HG03571 (cell line): Measurements from ENCODE around the gene VCP.

Experiments used
- ATAC-seq: cut with Tn5 transposase; IDR thresholded peaks from one replicate; pipeline ENCODE4 v1.9.1; 2021; ENCODE audit not compliant: unreplicated experiment

Gene VCP

DNA sequence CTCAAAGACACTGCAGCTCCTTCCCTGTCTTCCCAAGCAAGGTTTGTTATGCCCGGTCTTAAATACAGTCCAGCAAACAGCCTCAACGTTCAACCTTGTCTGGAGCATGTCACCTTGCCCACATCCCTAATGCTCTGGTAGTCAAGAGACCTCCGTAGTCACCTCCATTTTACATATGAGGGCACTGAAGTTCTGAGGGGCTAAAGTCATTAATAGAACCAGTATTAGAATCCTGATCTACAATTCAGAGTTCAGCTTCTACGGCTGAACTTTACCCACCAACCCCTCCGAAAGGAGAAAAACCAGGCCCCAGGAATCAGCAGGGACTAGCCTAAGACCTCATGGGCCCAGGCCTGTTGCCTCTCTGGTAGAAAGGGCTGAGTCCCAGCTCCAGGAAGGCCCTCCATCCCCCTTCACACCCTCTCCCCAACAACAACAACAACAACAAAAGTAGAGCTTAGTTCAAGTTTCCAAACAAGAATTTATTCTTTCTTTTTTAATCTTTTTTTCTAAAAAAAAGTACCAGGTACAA is 31.3 kb upstream of the VCP start:
- ATAC-seq: no peak

DNA sequence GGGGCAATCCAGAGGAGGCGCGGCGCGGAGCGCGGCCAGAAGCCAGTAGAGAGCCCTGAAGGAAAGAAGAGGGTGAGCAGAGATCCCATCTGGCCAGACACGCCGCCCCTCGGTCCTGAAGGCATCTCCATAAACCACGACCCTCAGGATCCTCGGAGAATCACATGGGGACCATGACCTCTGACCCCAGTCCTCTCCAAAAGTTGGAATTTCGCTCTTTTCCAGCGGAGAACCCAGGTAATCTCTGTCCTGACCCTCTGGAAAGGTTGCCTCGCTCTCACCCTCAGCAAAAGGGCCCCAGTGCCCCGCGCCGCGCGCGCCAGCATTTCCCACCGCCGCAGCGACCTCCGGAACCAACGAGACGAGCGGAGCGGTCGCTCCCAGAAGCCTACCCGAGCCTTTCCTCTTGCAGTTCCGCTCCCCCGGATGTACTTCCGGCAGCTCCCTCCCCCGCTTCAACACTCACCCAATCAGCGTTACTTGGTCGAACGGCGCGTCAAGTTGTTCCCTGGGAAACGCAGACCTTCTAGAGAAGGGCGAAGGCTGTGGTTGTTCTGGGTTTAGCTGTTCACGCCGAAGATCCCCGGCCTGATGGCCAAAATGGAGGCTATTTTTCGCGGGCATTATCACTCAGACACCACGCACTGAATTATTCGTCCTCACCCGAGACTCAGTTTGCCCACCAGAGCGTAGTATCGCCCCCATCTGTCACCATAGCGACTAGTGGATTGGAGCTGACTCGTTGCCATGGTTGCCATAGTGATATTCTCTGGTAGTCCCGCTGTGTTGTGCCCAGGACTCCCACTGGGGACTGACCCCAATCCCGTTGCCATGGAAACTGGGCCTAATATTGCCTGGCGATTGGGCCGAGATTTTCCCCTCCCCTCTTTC is 30.6 kb upstream of the VCP start, which contains the start of gene STOML2:
Gene STOML2 (minus strand): TSS at position 363 of the 891 bp plus-strand sequence. CDS start 37 bp downstream, at position 326.
- ATAC-seq: peak; percentile 85

DNA sequence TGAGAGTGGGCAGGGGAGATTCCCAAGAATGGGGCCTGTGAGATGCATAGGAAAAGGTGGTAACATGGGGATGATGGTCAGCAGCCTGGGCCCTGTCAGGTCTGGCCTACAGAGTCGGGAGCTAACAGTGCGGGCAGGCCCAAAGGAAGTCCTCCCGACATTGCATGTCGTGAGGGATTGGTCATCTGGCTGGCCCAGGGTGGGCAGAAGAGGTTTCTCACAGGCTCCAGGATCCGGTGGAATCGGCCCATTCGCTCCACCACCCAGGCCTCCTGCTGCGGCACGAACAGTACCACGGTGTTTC is 30.0 kb upstream of the VCP start:
- ATAC-seq: peak; percentile 2

DNA sequence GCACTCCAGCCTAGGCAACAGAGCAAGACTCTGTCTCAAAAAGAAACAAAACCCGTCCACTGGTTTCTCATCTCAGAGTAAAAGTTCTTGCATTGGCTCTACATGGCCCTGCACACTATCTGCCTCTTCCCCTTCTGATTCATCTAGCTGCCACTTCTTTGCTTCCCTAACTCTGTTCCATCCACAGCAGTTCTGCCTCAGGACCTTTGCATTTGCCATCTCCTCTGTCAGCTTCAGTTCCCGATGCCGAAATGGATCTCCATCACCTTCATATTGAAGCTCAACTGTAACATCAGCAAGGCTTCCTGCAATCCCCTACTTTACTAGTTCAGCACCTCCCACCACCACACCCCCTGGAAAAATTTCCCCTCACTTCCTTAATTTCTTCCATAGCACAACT is 25.1 kb upstream of the VCP start:
- ATAC-seq: no peak

DNA sequence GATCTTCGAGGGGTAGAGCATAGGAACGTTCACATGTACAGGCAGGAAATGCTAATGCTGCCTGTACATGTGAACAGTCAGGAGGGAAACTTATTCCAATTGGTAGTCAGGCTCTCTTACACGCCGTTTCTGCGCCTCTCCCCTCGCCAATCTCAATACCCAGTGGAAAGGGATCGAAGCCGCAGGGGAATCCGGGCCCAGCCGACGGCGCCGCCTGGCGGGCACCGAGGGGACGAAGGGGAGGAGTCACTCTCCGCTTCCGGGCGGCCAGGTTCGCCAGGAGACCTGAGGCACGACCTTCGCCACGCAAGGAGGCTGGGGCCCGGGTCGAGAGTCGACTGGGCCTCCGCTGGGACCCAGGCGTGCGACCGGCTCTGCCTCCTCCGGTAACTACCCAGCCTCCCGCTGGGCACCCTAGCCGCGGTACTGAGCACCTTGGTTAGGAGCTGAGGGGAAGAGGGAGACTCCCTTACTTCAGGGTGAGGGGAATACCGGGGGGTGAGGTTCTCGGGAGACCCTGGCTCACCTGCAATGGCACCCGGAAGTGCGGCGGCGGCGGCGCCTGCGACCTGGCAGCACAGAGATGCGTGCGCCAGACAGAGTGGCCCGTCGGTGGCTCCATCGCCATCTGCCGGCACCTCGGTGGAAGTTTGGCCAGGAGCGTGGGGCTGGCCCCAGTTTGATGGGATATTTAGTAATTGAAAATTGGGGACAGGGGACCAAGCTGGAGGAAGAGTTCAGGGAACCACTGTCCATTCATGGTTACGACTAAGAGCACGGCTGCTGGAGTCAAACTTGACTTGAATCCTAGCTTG is 23.8 kb upstream of the VCP start, which contains the start of gene PIGO:
Gene PIGO (minus strand): TSS at position 557 of the 815 bp plus-strand sequence. CDS start 1,026 bp downstream, outside the sequence.
- ATAC-seq: peak; percentile 79

DNA sequence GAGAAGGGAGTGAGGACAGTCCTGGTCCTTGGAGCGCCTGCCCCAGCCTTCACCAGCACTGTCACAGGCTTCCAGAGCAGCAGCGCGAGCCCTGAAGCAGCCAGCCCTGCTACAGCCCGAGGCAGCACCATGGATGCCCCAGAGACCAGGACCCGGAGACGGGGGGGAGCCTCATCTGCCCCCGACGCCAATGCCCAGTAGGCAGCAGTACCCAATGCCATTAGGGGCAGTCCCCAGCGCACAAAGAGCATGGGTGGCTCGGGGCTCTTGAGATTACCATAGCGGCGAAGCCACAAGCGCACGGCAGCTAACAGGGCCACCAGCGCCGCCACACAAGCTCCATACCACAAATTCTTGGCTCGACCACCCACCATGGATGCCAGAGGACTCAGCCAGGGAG is 19.1 kb upstream of the VCP start:
- ATAC-seq: no peak

DNA sequence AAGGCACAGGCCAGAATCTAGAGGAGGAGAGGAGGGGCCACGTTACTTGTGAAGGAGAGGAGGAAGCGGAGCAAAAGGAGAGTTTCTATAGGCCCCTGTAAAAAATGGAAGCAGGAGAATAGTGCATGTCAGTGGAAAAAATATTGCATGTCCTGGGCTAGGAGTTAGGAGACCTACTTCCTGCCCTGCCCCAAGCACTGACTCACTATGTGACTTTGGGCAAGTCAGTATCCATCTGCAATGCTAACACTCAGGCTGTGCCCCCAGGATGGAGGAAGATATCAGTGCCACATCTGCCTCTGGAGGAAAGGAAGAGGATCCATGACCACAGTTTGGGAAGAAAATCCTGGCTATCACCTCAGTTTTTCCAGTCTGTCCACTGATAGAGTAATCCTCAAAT is 17.0 kb upstream of the VCP start:
- no peak for ATAC-seq

DNA sequence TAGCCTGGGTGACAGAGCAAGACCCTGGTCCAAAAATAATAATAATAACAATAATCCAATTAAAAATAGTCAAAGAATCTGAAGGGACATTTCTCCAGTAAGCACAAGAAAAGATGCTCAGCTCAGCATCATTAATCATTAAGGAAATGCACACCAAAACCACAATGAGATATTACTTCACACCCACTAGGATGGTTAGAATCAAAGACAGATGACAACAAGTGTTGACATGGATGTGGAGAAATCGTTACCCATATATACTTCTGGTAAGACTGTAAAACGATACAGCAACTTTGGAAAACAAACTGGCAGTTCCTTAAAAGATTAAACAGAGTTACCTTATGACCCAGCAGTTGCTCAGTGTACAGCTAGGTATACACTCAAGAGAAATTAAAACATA is 12.7 kb upstream of the VCP start:
- ATAC-seq: no peak

DNA sequence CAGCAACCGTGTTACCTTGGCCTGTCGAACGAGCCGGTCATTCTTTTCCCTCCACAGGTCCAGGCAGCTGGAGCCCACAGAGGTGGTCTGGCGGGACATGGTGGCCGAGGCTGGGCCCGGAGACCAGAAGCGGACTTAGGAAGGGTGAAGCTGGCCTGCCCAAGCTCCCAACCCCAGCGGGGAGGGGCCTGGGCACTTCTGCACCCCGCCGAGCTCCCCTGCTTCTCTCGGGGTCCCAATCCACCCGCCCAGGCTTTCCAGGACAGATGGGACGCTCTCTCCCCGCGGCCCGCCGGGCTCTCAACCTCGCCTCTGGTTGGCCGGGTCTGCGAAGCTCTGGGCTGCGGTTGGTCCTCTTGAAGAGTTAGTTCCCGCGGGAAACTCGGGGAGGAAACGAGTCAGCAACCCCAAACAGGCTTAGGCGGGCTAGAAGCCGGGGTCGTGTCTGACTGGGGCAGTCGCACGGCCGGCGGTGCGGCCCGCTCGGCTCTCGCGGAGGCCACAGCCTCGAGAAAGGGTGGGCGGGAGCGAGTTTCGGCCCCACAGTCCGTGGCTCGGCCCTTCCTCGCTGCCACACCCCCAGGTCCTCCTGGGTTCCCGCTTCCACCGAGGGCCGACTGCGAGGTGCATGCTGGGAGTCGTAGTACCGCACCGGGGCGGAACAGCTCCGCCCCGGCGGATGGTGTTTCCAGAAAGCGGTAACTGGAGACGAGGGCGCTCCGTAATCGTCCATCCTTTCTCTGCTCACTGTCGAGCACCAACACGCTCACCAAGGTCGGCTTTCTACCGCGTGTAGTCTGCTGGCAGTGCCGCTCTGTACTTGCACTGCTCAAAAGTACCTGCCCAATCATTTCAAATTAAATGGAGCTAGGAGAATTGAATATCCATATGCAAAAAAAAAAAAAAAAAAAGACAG is 7.3 kb upstream of the VCP start, which contains the start of gene FANCG:
Gene FANCG (minus strand): TSS at position 517 of the 916 bp plus-strand sequence. CDS start 418 bp downstream, at position 99.
- ATAC-seq: peak; percentile 86

DNA sequence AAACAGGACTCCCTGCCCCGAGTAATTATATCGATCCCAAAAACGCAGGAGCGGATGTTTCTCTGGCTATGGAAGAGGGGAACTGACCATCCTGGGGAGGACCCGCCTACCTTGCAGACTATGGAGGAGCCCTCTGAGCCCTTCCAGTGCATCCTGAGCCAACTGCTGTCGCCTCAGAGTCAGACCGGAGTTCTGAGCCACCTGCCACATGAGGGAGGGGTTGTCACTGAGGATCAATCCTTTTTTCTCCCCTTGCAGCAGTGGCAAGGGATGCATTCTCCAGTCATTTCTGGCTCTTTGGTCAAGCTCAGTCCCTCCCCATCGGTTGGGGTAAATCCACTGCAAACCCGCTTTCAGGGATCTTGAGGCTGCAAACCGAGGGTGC is 6.6 kb upstream of the VCP start:
- ATAC-seq: no peak

DNA sequence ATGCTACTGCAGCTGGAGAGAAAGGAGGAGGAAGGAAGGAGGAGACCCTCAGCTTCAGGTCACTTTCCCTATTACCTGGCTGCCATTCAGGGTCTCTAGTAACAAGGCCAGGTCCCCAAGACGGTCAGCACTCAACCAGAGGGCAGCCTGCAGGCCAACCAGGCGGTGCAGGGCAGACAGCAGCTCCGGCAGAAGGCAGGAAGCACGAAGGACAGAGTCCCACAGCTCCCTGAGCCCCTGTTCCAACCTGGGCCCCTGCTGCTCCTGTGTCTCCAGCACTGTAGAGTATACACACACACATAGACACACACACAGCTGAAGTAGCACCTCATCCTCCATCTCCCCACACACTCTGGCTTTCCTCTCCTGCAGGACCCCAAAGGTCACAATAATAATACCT is 5.6 kb upstream of the VCP start:
- ATAC-seq: no peak

DNA sequence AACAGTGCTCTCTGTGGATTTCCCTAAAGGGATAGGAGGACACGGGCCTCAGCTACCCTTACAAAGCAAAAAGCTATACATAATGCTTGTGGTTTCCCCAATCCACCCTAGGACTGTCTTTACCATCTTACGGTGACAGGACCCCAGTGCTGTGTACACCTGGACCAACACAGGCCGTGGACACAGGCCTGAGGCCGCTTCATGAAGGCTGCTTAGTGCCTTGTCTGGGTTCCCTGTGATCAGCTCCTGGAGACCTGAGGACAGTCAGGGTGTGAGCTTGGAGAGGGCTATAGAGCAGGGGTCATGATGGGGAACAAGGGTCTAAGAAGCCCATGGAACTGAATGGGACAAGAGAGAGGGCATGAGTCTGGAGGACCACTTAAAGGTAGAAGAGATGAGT is 4.4 kb upstream of the VCP start:
- no peak for ATAC-seq

DNA sequence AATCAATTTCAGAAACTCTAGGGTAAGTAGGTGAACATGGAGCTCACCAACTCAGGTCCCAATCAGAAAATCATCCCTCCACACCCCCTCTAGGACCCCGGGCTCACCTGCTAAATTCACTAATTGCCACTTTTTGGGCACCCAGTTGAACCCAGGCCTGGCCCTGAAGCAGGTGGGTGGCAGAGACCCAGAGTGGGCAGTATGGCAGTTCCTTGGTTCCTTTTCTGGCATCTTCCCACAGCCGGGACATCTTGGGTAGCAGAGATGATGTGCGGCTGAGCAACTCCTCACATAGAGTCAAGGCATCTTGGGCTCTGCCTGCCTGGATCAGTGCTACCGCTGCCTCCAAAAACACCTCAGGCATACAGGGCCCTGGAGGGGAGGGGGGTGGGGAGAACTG is 2.9 kb upstream of the VCP start:
- no peak for ATAC-seq

DNA sequence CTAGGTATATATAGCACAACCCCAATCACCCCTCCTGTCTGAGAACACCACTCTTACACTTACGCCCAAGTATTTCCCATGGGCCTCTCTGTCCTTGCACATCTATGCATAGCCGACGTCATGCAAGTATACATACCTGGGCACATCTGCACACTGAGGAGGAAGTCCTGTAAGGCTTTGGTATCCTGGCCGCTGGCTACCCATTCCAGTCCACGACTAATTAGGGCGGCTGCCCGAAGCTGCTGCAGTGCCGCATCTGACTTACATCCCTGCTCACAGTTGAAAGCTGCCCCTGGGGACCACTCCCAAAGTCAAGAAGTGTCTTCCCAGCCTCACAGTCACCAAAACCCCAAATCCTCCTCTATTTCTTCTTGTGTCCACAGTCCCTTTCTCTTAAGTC is 2.4 kb upstream of the VCP start:
- ATAC-seq: no peak

DNA sequence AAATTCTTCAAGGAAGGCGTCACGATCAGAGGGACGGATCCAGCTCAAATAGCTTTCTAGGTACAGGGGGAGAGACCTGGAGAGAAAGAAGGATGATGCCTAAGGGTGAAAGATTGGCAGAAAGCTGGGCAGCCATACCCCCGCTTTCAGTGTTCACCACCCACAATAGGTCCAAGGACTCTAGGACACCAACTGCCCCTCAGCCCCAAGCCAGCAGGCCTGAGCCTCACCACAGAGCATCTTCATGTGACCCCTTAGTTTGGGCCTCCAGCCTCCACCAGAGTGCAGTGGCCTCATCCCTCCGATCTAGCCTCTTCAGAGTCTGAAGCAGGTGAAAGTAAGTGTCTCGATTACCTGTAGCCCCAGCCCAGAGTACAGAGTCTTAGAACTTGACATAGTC is 1.7 kb upstream of the VCP start:
- ATAC-seq: no peak

DNA sequence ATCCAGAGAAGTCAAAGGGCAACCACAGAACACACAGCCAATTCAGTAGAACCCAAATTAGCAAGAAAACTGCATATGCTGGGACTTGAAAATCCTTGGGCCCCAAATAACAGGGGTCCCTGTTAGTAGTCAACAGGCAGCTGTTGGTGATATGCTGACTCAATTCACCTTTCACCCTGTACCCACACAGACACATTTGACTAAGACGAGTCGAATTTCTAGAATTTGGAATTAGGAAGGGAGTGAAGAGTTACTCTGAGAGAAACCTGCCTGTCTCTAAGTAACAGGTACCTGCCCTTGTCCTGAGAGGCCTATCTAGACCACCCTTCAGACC is 821 bp upstream of the VCP start:
- ATAC-seq: no peak

DNA sequence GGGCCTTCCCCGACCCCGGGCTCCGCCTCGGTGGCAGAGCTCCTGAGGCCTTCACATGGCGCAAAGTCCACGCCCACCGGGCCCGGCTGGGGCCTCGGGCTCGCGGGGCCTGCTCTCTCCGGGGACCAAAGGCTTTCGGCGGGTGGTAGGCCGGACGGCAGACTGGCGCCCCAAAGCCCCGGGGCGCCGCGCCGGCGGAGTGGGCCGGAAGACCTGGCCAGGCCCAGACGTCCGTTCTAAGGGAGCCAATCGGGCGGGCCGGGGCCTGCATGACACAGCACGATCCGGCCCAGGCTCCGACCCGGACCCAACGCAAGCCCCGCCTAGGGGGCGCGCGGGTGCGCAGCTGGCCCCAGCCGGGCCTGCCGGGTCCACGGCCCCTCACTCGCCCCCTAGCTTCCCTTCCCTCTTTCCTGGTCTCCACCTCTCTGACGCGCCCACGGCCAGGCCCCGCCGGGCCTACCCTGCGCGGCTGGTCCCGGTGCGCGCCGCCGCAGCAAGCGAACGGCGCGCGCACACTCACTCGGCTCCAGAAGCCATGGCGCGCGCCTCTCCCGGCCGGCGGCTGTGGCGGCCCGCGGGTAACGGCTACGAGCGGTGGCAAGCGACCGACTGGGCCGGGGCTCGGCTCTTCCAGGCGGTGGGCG is 488 bp downstream of the VCP start:
- peak; percentile 44 for ATAC-seq

DNA sequence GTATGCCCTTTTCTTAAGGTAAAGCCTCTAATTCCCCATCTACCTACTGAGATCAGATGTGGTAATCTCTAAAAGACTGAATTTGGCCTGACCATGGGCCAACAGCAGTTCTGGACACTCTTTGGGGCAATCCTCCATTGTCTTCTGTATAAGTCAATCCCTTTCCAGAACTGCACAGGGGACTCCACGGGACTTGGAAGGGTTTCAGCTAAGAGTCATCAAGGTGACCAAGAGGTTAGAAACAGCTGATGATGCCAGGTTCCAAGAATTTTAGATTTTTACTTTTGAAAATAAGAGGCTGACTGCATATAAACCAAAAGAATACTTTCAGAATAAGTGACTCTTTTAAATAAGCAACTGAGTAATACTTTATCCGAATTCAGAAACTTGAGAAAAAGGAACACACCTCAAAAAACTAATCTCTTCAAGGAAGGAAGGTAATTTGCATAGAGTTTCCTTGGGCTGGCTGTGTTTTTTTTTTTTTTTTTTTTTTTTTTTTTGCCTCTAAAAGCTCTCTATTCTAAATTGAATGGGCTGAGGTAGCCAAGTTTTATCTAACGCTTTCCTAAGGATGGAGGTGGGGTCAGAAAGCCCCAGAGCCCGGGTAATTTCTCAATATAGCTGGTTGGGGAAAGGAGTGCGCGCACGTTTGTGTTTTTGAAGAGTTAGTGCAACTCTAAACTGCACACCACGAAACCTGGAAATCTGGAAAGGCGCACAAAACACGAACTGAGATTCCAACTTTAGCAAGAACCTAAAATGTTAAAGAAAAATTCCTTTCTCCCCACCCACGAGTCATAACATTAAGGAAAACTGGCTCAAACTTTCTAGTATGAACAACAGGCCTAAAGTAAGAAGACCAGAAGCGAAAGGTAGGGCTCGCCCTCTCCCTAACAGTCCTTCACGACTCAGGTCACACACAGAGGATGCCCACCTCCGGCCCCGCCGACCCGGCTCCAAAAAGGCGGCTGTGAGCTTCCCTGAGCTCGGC is 1.3 kb downstream of the VCP start:
- no peak for ATAC-seq

DNA sequence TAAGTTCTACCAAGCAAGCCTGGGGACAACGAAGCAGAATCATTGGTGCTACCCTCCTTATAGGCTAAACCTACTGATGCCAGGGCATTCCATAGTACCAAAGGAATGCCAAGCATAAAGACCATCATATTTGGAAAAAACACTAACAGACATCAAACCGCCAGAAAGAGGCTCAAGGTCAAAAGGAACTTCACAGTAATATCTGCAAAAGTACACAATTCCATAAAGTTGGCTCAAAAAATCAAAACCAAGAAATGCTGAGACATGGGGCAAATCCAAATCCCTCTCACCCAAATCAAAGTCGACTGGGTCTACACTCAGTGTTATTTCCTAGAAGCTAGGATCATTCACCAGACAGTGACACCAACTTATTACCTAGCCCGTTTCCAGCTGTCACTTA is 3.4 kb downstream of the VCP start:
- no peak for ATAC-seq
